ENCODE data around the gene LRRC31.
A peak's percentile ranks its signal among the peaks of the same experiment; 100 is the strongest.

The LRRC31 gene

DNA sequence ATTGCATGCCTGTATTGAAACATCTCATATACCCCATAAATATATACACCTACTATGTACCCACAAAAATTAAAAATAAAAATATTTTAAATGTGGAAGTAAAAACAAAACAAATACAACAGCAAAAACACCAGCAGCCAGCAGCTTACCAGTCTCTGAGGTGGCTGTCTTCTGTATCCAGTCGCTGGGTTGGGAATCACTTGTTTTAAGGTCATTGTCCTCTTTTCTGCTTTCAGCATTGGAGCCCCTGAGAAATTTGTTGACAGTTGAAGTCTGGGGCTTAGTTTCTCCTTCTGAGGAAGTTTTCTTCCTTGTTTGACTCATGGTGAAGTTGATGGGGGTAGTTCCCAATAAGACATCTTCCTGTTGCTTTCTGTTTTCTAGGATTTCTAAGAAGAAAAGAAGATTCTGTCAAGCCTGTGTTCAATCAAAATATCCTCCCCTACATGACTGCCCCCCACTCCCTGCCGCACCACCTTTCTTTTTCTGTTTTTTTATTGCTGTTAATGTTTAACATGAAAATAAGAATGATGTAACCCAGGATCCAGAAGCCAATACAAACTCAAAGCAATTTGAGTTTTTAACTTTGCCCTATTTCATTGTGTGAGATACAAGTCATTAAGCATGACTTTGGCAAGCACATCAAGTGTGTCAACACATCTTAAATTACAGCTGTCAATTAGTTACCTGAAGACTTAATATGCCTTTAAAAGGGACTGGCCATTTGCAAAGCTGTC, at the start of gene LRRC31:
LRRC31 (minus strand) TSS at position 452 of the 737 bp plus-strand sequence; CDS start at position 324, 128 bp downstream.
- DNase-seq (ENCODE audit: low spot score): no peak

DNA sequence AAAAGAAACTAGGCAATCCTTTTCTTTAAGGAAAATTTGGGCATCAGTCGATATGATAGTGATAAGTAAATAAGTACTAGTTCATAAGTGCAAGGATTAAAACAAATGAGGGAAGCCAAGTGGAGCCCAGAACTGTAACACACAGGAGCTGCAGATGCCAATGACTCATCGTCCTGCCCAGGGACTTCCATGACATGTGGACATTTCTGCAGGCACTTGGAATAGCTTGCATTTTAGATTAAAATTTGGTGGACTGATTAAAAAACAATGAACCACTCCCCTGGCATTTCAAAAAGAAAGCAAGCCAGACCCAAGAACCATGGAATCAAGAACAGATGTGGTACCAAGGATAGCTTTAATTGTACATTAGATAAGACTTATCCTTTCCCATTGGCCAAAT, 44.6 kb upstream of the LRRC31 start:
- DNase-seq (ENCODE audit: low spot score): peak; percentile 62

DNA sequence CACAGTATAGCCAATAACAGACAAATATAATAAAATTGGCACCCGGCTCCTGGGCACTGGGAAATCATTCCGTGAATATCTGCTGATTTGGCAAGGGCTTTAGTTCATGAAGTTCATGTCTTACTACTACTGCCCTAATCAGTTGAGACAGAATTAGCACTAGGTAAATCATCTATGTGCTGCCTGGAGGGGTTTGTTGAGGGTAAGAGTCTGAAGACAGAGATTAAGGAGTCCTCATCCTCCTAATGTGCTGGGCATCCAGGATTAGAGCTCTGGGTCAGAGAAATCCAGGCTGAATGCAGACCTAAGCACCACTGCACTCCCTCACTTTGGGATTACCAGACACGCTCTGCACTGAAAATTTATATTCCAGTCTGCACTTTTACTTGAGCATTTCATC, 43.6 kb upstream of the LRRC31 start:
- no peak for DNase-seq (ENCODE audit: low spot score)

DNA sequence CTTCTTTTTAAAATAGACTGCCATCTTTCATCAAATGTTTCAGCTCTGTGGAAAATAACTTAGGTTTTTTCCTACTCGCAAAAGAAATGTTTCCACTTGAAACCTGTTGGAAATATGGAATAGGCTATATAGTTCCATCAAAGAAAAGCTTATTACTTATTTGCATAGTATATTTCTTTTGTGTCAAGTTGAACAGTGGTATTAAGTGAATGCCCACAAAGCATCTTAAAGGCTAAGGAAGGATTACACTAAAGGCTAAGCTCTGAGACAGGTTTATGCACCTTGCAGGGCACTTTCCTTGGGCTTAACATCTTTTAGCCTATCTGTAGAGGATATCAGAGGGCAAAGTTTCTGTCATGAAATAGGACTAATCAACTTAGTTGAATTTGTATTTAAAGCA, 41.5 kb upstream of the LRRC31 start, which contains the start of gene SAMD7:
SAMD7 (plus strand) TSS at position 301 of the 400 bp plus-strand sequence. CDS start 7,927 bp downstream, outside the sequence.
- DNase-seq (ENCODE audit: low spot score): no peak

GRCh38 chr3:169907944-169908343, 38.2 kb upstream of the LRRC31 start:
- DNase-seq (ENCODE audit: low spot score): no peak

DNA sequence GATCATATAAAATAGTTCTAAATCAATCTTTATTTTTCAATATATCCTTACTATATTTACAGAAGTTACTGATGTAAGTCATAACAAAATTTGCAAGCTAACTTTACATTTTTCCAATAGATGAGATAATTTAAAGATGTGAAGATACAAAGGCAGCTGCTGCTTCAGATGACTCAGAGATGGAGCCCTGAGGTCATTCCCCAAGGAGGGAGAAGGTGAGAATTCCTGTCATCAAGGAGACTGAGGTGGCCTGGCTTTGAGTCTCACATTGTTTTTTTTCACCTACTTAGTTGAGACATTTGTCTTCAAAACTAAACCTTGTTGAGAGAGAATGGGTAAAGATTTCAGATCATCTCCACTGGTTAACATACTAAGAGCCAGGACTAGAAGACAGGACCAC, 37.7 kb upstream of the LRRC31 start:
- no peak for DNase-seq (ENCODE audit: low spot score)

DNA sequence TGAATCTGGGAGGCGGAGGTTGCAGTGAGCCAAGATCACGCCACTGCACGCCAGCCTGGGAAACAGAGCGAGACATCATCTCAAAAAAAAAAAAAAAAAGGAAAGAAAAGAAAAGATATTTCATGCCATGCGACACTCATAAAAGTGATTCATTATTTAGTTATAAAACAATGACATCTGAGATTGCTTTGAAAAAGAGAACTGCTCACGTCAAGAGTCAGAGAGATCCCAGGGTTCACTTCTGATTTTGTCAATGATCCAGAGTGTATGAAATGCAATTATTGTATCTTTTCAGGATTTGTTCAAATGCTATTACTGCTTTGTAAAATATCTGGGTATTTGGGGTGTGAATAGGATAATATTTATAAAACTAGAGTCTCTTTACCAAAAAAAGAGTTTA, 35.7 kb upstream of the LRRC31 start:
- DNase-seq (ENCODE audit: low spot score): no peak

DNA sequence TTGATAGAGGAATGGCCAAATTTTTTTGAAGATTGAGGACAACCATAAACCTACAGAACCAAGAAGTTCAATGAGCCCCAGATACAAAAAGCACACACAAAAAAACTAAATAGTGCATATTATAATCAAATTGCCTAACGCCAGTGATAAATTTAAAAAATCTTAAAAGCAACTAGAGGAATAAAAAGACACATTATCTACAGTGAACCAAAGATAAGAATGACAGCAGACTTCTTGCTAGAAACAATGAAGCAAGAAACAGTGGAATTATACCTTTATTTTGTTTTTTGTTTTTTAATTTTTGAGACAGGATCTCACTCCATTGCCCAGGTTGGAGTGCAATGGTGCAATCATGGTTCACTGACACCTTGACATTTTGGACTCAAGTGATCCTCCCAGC, 31.7 kb upstream of the LRRC31 start:
- DNase-seq (ENCODE audit: low spot score): no peak

DNA sequence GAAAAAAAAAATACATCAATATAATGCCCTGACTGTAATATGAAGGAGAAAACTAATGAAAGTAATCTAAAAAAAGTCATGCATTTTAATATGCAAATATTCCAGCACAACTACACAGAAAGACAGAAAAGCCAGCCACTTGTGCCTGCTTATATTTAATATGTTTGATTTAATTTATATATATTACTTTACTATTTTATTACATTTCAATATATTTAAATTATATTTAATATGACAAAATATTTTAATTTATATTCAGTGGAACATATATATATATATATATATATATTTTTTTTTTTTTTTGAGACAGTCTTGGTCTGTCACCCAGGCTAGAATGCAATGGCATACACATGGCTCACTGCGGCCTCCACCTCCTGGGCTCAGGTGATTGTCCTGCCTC, 27.5 kb upstream of the LRRC31 start:
- no peak for DNase-seq (ENCODE audit: low spot score)

DNA sequence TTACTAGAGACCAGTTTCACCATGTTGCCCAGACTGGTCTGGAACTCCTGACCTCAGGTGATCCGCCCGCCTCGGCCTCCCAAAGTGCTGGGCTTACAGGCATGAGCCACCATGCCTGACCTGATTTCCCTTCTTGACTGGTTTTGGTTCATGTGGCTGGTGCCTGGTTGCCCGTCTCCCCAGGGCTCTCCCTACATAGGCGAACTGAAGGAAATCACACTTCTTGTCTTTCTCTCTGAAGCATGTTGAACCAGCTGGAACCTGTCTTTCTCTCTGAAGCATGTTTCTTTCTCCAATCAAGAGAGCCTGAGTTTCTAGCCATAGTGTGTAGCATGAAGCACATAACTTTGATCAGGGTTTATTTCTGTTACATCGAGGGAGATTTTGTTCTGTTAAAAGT, 25.3 kb upstream of the LRRC31 start:
- no peak for DNase-seq (ENCODE audit: low spot score)

DNA sequence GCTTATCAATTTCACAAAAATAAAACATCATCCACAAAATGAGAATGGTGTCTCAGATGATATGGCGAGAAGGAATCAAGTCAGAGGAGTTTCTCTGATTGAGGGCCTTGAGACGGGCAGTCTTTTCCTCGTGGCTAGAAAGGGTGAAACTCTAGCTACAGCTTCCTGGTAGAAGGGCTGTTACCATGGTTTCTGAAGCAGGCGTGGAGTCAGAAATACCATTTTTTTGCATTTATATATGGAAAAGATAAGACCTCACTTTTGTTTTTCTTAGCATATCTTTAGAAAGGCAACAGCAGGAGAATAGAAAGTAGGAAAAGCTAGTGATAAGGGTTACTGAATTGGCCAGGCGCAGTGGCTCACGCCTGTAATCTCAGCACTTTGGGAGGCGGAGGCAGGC, 24.4 kb upstream of the LRRC31 start:
- DNase-seq (ENCODE audit: low spot score): no peak

DNA sequence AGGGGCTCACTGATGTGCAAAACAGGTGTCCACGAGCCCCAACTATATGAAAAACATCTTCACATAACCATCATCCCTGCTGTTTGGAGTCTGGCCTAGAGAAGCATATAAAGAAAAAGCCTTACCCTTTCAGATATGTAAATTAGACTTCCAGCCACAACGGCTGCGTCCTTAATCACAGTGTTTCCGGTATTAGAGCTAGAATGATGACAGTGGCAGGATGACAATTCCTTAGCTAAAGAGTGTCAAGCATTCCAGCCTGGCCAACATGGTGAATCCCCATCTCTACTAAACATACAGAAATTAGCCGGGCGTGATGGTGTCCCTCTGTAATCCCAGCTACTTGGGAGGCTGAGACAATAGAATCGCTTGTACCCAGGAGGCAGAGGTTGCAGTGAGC, 22.2 kb upstream of the LRRC31 start:
- DNase-seq (ENCODE audit: low spot score): no peak

GRCh38 chr3:169886671-169887070, 16.9 kb upstream of the LRRC31 start:
- peak; percentile 70 for DNase-seq (ENCODE audit: low spot score)

DNA sequence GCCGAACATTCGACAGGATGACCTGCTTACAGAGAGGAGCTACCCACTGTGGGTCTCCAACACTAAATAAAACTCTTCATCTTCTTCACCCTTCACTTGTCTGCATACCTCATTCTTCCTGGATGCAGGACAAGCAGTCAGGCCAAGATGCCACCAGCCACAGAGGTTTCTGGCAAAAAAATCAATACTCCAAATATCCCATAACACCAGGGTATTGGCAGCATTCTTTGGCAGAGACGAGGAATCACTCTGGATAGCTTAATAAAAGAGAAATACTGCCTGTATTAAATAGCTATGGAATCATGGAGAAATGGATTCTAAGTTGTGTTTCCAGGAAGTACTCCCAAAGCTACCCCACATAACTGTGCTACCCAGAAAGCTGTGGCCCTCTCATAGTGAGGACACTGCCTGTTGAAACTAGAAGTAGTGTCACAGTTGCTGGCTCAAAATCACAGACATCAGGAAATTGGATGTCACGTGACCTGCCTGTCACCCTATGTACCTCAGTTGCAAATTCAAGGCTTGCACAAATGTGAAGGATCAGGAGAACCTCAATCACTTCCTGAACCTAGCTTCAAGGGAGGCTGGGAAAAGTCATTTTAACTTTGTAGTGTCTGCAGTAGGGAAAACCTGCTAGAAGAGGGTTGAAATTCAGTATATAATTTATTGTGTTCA, 11.0 kb upstream of the LRRC31 start:
- DNase-seq (ENCODE audit: low spot score): no peak

- no peak for DNase-seq (ENCODE audit: low spot score)
Observed at GRCh38 chr3:169879845-169880575, 10.3 kb upstream of the LRRC31 start.

- no peak for DNase-seq (ENCODE audit: low spot score)
Observed at GRCh38 chr3:169879013-169879557, 9.3 kb upstream of the LRRC31 start.

GRCh38 chr3:169871129-169871886, 1.6 kb upstream of the LRRC31 start:
- no peak for DNase-seq (ENCODE audit: low spot score)

DNA sequence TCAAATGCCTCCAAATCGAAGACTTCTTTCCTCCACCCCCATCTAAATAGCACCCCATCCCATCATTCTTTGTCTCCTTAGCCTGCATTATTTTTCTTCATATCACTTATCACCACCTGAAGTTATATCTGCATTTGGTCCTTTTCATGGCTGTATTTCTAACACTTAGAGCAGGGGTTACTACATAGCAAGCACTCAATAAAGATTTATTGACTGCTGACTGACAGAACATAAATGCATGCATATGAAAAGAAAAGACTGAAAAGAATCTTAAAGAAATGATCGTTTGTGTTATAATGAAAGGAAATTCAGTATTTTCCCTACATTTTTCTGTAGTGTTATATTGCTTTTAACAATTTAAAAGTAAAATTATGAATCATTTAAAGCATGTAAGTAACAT, 1.4 kb downstream of the LRRC31 start:
- DNase-seq (ENCODE audit: low spot score): no peak

- no peak for DNase-seq (ENCODE audit: low spot score)
Observed at GRCh38 chr3:169867584-169868210, 2.0 kb downstream of the LRRC31 start.

GRCh38 chr3:169865176-169865767, 4.5 kb downstream of the LRRC31 start:
- no peak for DNase-seq (ENCODE audit: low spot score)

GRCh38 chr3:169864270-169864669, 5.5 kb downstream of the LRRC31 start:
- no peak for DNase-seq (ENCODE audit: low spot score)
